OCI-LY1 (cell line): ENCODE results near the gene CAMTA1.

Experiments
- H2AFZ ChIP-seq: fragments of 200-600 bp; sonication (generic), shearing (Covaris generic); 2 replicates; pipeline ENCODE4 v1.6.0; 2014; ENCODE audit warnings: antibody characterized with exemption, mild to moderate bottlenecking, low read length
- H3F3A ChIP-seq: fragments of 200-600 bp; sonication (generic), shearing (Covaris generic); 2 replicates; pipeline ENCODE4 v1.6.0; 2014; ENCODE audit warnings: mild to moderate bottlenecking, antibody characterized with exemption, low read length, moderate library complexity; ENCODE audit not compliant: insufficient read depth
- H3K27ac ChIP-seq: fragments of 200-600 bp; sonication (generic); 2 replicates; pipeline ENCODE4 v1.5.1; 2014; ENCODE audit warnings: low read length, mixed run types, mild to moderate bottlenecking, low read depth; ENCODE audit not compliant: poor library complexity, severe bottlenecking
- H3K27me3 ChIP-seq: fragments of 200-600 bp; sonication (generic); 2 replicates; pipeline ENCODE4 v1.6.0; 2014; ENCODE audit warnings: antibody characterized with exemption, mild to moderate bottlenecking, low read length, moderate library complexity; ENCODE audit not compliant: insufficient read depth
- H3K36me3 ChIP-seq: fragments of 200-600 bp; sonication (generic); 2 replicates; pipeline ENCODE4 v1.6.1; 2014; ENCODE audit warnings: mild to moderate bottlenecking, antibody characterized with exemption, low read length, moderate library complexity, mixed read lengths; ENCODE audit not compliant: insufficient read depth
- H3K4me1 ChIP-seq: fragments of 200-600 bp; sonication (generic); 2 replicates; pipeline ENCODE4 v1.5.1; 2014; ENCODE audit warnings: mild to moderate bottlenecking, low read length, moderate library complexity; ENCODE audit not compliant: insufficient read depth, severe bottlenecking
- H3K4me2 ChIP-seq: fragments of 200-600 bp; sonication (generic), shearing (Covaris generic); 2 replicates; pipeline ENCODE4 v1.6.1; 2014; ENCODE audit warnings: low read length
- H3K4me3 ChIP-seq: fragments of 200-600 bp; sonication (generic); 2 replicates; pipeline ENCODE4 v1.5.1; 2014; ENCODE audit warnings: low read length, low read depth, mild to moderate bottlenecking, mixed read lengths; ENCODE audit not compliant: poor library complexity, severe bottlenecking
- H3K79me2 ChIP-seq: fragments of 200-600 bp; shearing (Covaris generic); 2 replicates; pipeline ENCODE4 v1.6.1; 2016; ENCODE audit warnings: mixed run types, low read length, mixed read lengths; ENCODE audit not compliant: insufficient read depth
- H3K9ac ChIP-seq: fragments of 200-600 bp; sonication (generic), shearing (Covaris generic); 2 replicates; pipeline ENCODE4 v1.6.1; 2014; ENCODE audit warnings: mild to moderate bottlenecking, low read length, mixed read lengths
- H3K9me2 ChIP-seq: fragments of 200-600 bp; sonication (generic), shearing (Covaris generic); 2 replicates; pipeline ENCODE4 v1.6.1; 2014; ENCODE audit warnings: low read depth, mild to moderate bottlenecking, low read length, mixed read lengths
- H3K9me3 ChIP-seq: fragments of 200-600 bp; shearing (Covaris generic); 2 replicates; pipeline ENCODE4 v1.6.1; 2014; ENCODE audit warnings: low read length, mixed read lengths
- H4K20me1 ChIP-seq: fragments of 200-600 bp; sonication (generic), shearing (Covaris generic); 2 replicates; pipeline ENCODE4 v1.6.0; 2016; ENCODE audit warnings: mild to moderate bottlenecking, low read length; ENCODE audit not compliant: insufficient read depth
- EZH2 ChIP-seq: fragments of 200-600 bp; sonication (generic), shearing (Covaris generic); IDR thresholded peaks from 2 replicates; pipeline ENCODE4 v1.8.0; 2017; ENCODE audit warnings: borderline replicate concordance, mixed run types, mild to moderate bottlenecking, antibody characterized with exemption, low read length, moderate library complexity, mixed read lengths
- TF ChIP-seq, protein P1 (sequence below): fragments of 200-600 bp; sonication (generic), shearing (Covaris generic); IDR thresholded peaks from 2 replicates; pipeline ENCODE4 v1.5.1; 2017; ENCODE audit warnings: mild to moderate bottlenecking, antibody characterized with exemption, low read length, moderate library complexity, mixed read lengths

Gene CAMTA1

DNA sequence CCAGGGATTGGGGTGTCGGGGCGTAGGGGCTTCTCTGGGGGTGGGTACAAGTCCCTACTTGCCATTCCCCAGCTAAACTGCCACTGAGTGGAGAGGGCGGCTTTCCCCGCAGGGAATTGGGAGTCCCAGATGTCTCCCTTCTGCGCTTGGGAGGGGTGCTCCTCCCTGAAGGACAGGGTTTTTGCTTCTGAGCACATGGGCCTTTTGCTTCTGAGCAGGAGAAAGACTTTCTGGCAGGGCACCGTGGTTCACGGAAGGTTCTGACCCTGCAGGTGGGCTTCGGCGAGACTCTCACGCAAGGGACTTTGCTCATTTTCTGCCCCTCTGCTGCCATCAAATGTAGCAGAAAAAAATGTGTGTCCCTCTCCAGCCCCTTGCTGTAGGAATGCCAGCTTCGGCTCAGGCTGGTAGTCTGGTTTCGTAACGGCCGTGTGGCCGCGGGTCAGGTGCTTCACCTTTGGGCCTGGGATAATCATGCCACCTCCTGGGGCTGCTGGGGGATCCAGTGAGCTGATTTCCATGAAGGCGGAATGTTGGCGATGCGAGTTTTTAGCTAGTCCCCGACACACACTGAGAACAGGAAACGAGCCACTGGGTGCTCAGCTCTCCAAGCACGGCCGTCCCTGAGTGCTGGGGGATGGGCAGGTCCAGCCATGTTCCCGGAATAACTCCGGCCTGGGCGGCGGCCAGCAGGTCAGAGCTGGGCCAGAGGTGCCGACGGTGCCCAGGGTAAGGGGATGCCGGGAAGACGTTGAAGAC, 364.0 kb downstream of the CAMTA1 start:
- Histone ChIP-seq H3K79me2 (no peaks in the 10 kb centered on the region), H3K4me3 (no peak overlapping the region), H3K27ac (no peak overlapping the region), H3K27me3 (peaks cover 8% of the 10 kb centered on the region; the same call in 1 of the 2 replicates), H3K9me2 (no peaks in the 10 kb centered on the region), H2AFZ (no peak overlapping the region), H3K9me3 (no peaks in the 10 kb centered on the region), H4K20me1 (no peaks in the 10 kb centered on the region), H3K9ac (no peak overlapping the region), H3K4me2 (no peak overlapping the region), H3F3A (no peaks in the 10 kb centered on the region), H3K36me3 (no peaks in the 10 kb centered on the region), H3K4me1 (no peaks in the 10 kb centered on the region)
- TF ChIP-seq EZH2, result no peak
- TF ChIP-seq, protein P1, sequence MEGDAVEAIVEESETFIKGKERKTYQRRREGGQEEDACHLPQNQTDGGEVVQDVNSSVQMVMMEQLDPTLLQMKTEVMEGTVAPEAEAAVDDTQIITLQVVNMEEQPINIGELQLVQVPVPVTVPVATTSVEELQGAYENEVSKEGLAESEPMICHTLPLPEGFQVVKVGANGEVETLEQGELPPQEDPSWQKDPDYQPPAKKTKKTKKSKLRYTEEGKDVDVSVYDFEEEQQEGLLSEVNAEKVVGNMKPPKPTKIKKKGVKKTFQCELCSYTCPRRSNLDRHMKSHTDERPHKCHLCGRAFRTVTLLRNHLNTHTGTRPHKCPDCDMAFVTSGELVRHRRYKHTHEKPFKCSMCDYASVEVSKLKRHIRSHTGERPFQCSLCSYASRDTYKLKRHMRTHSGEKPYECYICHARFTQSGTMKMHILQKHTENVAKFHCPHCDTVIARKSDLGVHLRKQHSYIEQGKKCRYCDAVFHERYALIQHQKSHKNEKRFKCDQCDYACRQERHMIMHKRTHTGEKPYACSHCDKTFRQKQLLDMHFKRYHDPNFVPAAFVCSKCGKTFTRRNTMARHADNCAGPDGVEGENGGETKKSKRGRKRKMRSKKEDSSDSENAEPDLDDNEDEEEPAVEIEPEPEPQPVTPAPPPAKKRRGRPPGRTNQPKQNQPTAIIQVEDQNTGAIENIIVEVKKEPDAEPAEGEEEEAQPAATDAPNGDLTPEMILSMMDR, result no peak

DNA sequence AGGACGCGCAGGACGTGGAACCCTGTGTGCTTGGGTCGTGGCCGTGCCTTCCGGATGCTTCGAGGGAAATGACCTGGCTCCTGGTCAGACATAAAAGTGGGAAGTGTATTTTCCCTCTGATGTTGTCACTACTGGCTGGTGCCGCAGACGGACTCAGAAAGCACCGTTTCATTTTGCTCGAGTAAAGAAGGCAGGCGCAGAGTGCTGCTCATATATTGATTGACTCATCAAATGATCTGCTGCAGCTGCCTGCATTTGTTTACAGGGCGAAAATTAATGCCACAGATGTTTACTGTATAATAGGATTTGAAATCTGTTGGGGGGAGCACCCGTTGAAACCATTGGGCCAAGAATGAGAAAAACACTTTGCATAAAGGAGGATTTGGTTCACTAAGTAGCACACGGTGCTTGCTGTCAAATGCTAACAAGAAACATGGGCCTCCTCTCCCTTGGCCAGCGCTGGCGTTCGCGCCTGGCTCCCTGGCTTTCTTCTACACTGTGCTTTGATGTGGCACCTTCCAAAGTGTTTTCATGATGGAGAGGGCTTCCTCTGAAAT, 365.5 kb downstream of the CAMTA1 start:
- no peaks in the 10 kb centered on the region for H3K9me3 ChIP-seq
- no peak overlapping the region for H3K27ac ChIP-seq
- no peak overlapping the region for H3K4me3 ChIP-seq
- H3K27me3 ChIP-seq, result peaks cover 12% of the 10 kb centered on the region; the same call in 1 of the 2 replicates
- H3F3A ChIP-seq, result no peaks in the 10 kb centered on the region
- H3K79me2 ChIP-seq, result no peaks in the 10 kb centered on the region
- H4K20me1 ChIP-seq, result no peaks in the 10 kb centered on the region
- H3K4me2 ChIP-seq, result no peak overlapping the region
- no peaks in the 10 kb centered on the region for H3K9me2 ChIP-seq
- H3K36me3 ChIP-seq, result no peaks in the 10 kb centered on the region
- H3K9ac ChIP-seq, result no peak overlapping the region
- H3K4me1 ChIP-seq, result no peaks in the 10 kb centered on the region
- TF ChIP-seq EZH2, result no peak
- TF ChIP-seq, protein P1, result no peak
- H2AFZ ChIP-seq, result no peak overlapping the region

DNA sequence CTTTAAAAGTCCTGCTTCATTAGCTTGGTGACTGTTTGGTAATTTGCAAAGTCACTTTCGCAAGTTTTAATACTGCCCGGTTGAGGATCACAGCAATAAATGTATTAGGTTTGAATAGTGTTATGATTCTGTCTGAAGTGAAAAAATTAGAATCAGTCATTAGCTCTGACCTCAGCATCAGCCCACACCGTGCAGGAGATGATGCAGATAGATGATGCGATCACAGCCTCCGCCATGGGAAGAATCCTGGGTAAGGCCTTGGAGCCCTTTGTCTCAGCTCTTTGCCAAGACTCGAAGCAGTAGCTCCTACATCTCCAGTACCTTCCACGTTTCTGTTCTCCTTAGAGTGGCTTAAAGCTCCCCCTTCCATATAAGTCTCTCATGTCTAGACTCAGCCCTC, 366.7 kb downstream of the CAMTA1 start:
- Histone ChIP-seq H3K27ac (no peak overlapping the region), H3K36me3 (no peaks in the 10 kb centered on the region), H3K4me3 (no peak overlapping the region), H3K9ac (no peak overlapping the region), H3K79me2 (no peaks in the 10 kb centered on the region), H2AFZ (no peak overlapping the region), H3K4me1 (no peaks in the 10 kb centered on the region), H3K9me2 (no peaks in the 10 kb centered on the region), H3F3A (no peaks in the 10 kb centered on the region), H3K27me3 (peaks cover 12% of the 10 kb centered on the region; the same call in 1 of the 2 replicates), H4K20me1 (no peaks in the 10 kb centered on the region), H3K4me2 (no peak overlapping the region), H3K9me3 (no peaks in the 10 kb centered on the region)
- no peak for TF ChIP-seq EZH2
- TF ChIP-seq, protein P1, result no peak
